HEK293T (cell line): ENCODE results near the gene CUTC.

Source experiments
- CTCF ChIA-PET: fragments of 350-600 bp; formaldehyde crosslinking; extraction: SDS; loops from one replicate; lab custom pipeline; 2021; ENCODE audit warnings: antibody characterized with exemption, inconsistent platforms; lab: Yijun Ruan, JAX
- POLR2A ChIA-PET: fragments of 350-600 bp; formaldehyde crosslinking; extraction: SDS; loops from one replicate; lab custom pipeline; 2020; ENCODE audit warnings: antibody characterized with exemption, inconsistent platforms; lab: Yijun Ruan, JAX
- DNase-seq: peaks from one replicate; pipeline ENCODE4 v3.0.0; 2012; ENCODE audit warnings: mixed read lengths; ENCODE audit errors: extremely low spot score
- ARNT ChIP-seq: fragments of 450-650 bp; IDR thresholded peaks from 2 replicates; pipeline ENCODE4 v1.6.1; 2017; ENCODE audit warnings: mild to moderate bottlenecking
- BHLHE40 ChIP-seq: fragments of 450-650 bp; IDR thresholded peaks from 2 replicates; pipeline ENCODE4 v1.6.1; 2016; ENCODE audit warnings: mild to moderate bottlenecking, moderate library complexity, borderline replicate concordance
- CTBP1 ChIP-seq: fragments of 450-650 bp; IDR thresholded peaks from 2 replicates; pipeline ENCODE4 v1.6.1; 2016; ENCODE audit warnings: borderline replicate concordance
- ELF4 ChIP-seq: fragments of 450-650 bp; IDR thresholded peaks from 2 replicates; pipeline ENCODE4 v1.6.1; 2017; ENCODE audit warnings: antibody characterized with exemption
- FOXA1 ChIP-seq: fragments of 450-650 bp; IDR thresholded peaks from 2 replicates; pipeline ENCODE4 v1.6.1; 2016; ENCODE audit warnings: mild to moderate bottlenecking
- FOXK2 ChIP-seq: fragments of 450-650 bp; IDR thresholded peaks from 2 replicates; pipeline ENCODE4 v1.6.1; 2016; ENCODE audit warnings: mild to moderate bottlenecking
- FOXM1 ChIP-seq: fragments of 450-650 bp; IDR thresholded peaks from 2 replicates; pipeline ENCODE4 v1.6.1; 2017; ENCODE audit warnings: mild to moderate bottlenecking, borderline replicate concordance
- HDGF ChIP-seq: fragments of 450-650 bp; IDR thresholded peaks from 2 replicates; pipeline ENCODE4 v1.6.1; 2017; ENCODE audit warnings: antibody characterized with exemption, borderline replicate concordance
- L3MBTL2 ChIP-seq: fragments of 450-650 bp; conservative IDR thresholded peaks from 2 replicates; pipeline ENCODE4 v1.6.1; 2016; ENCODE audit warnings: mild to moderate bottlenecking
- LEF1 ChIP-seq: fragments of 450-650 bp; IDR thresholded peaks from 2 replicates; pipeline ENCODE4 v1.6.1; 2017; ENCODE audit warnings: mild to moderate bottlenecking, borderline replicate concordance
- NFRKB ChIP-seq: fragments of 450-650 bp; IDR thresholded peaks from 2 replicates; pipeline ENCODE4 v1.6.1; 2016; ENCODE audit warnings: mild to moderate bottlenecking, moderate library complexity
- SP1 ChIP-seq: fragments of 450-650 bp; IDR thresholded peaks from 2 replicates; pipeline ENCODE4 v1.6.1; 2017
- SUZ12 ChIP-seq: fragments of 450-650 bp; IDR thresholded peaks from 2 replicates; pipeline ENCODE4 v1.6.1; 2016; ENCODE audit warnings: mild to moderate bottlenecking
- TARDBP ChIP-seq: fragments of 450-650 bp; IDR thresholded peaks from 2 replicates; pipeline ENCODE4 v1.6.1; 2016
- ZNF384 ChIP-seq: fragments of 450-650 bp; IDR thresholded peaks from 2 replicates; pipeline ENCODE4 v1.6.1; 2016
- TF ChIP-seq, protein P1 (sequence below): fragments of 450-650 bp; IDR thresholded peaks from 2 replicates; pipeline ENCODE4 v1.6.1; 2016

CUTC gene, protein sequence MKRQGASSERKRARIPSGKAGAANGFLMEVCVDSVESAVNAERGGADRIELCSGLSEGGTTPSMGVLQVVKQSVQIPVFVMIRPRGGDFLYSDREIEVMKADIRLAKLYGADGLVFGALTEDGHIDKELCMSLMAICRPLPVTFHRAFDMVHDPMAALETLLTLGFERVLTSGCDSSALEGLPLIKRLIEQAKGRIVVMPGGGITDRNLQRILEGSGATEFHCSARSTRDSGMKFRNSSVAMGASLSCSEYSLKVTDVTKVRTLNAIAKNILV

GRCh38 chr10:99732033-99732842, at the start of gene CUTC, which contains the start of gene COX15:
Gene CUTC (plus strand): TSS chr10:99732234. CDS start chr10:99732349, 115 bp downstream.
Gene COX15 (minus strand): TSS chr10:99732127. CDS start chr10:99732049, 78 bp downstream.
- no peak for TF ChIP-seq BHLHE40
- peak; percentile 77 for TF ChIP-seq L3MBTL2
- TF ChIP-seq ELF4: peak; percentile 82
- ChIA-PET POLR2A (interaction anchor here (0.6 to 3.6 kb wide), 15 partner anchors 10 to 302 kb away, joined by 3 to 32 read pairs (median 4); partner anchors contain the start of genes ENTPD7, GOT1 and SLC25A28), CTCF (interaction anchor here (0.8 to 1.8 kb wide), 6 partner anchors 8 to 258 kb away, joined by 3 to 7 read pairs (median 4); no protein-coding TSS in a partner anchor)
- DNase-seq: peak; percentile 99

GRCh38 chr10:99682752-99683151, 49.3 kb upstream of the CUTC start:
- TF ChIP-seq, protein P1, sequence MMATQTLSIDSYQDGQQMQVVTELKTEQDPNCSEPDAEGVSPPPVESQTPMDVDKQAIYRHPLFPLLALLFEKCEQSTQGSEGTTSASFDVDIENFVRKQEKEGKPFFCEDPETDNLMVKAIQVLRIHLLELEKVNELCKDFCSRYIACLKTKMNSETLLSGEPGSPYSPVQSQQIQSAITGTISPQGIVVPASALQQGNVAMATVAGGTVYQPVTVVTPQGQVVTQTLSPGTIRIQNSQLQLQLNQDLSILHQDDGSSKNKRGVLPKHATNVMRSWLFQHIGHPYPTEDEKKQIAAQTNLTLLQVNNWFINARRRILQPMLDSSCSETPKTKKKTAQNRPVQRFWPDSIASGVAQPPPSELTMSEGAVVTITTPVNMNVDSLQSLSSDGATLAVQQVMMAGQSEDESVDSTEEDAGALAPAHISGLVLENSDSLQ: no peak
- CTCF ChIA-PET: interaction anchor here (0.7 kb wide), 1 partner anchor 16 kb away, joined by 4 read pairs; no protein-coding TSS in a partner anchor
- peak; percentile 39 for DNase-seq
- POLR2A ChIA-PET: interaction anchor here (0.6 kb wide), 1 partner anchor 252 kb away, joined by 4 read pairs; the partner anchor contains the start of gene GOT1

- no peak for DNase-seq
- ChIA-PET POLR2A (no interaction called here), CTCF (no interaction called here)
Observed at GRCh38 chr10:99685597-99685967, 46.5 kb upstream of the CUTC start.

GRCh38 chr10:99689461-99689860, 42.6 kb upstream of the CUTC start:
- TF ChIP-seq BHLHE40 (no peak), L3MBTL2 (no peak), FOXK2 (no peak), NFRKB (no peak), TARDBP (no peak)
- TF ChIP-seq, protein P1: no peak
- DNase-seq: no peak
- CTCF ChIA-PET: no interaction called here
- POLR2A ChIA-PET: no interaction called here

More at GRCh38 chr10:99685597-99685967, 46.5 kb upstream of the CUTC start:
- TF ChIP-seq SUZ12 (no peak), LEF1 (no peak), BHLHE40 (no peak), FOXM1 (no peak)
- TF ChIP-seq, protein P1: no peak

DNA sequence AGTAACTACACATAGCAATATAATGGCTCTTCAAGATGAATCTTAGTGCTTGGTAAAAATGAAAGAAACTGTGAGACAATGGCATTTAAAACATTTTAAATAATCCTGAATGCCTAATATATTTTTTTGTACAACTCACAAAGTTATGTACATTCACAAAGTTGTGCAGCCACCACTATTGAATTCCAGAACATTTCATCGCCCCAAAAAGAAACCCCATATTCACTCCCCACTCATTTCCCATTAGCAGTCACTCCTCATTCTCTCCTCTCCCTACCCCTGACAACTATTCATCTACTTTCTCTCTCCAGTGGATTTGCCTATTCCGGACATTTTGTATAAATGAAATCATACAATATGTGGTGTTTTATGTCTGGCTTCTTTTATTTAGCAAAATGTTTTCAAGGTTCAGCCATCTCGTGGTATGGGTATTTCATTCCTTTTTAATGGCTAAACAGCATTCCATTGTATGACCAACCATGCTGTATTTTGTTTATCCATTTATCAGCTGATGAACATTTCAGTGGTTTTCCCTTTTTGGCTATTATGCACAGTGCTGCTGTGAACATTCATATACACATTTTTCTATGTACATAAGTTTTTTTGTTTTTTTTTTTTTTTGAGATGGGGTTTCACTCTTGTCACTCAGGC, 38.0 kb upstream of the CUTC start:
- no peak for DNase-seq
- ChIA-PET CTCF (no interaction called here), POLR2A (no interaction called here)
- TF ChIP-seq NFRKB: no peak
- TF ChIP-seq FOXM1: no peak
- TF ChIP-seq ARNT: no peak
- TF ChIP-seq BHLHE40: no peak
- no peak for TF ChIP-seq HDGF
- TF ChIP-seq LEF1: no peak
- TF ChIP-seq, protein P1: no peak
- no peak for TF ChIP-seq L3MBTL2
- no peak for TF ChIP-seq CTBP1
- no peak for TF ChIP-seq TARDBP
- TF ChIP-seq SUZ12: no peak
- no peak for TF ChIP-seq FOXA1
- no peak for TF ChIP-seq SP1
- TF ChIP-seq ZNF384: no peak

GRCh38 chr10:99695761-99696160, 36.3 kb upstream of the CUTC start:
- DNase-seq: no peak
- TF ChIP-seq ZNF384: no peak
- TF ChIP-seq ARNT: no peak
- TF ChIP-seq HDGF: no peak
- TF ChIP-seq L3MBTL2: no peak
- TF ChIP-seq CTBP1: no peak
- TF ChIP-seq FOXK2: no peak
- TF ChIP-seq, protein P1: no peak
- TF ChIP-seq NFRKB: no peak
- no peak for TF ChIP-seq ELF4
- no peak for TF ChIP-seq TARDBP
- POLR2A ChIA-PET: no interaction called here
- CTCF ChIA-PET: no interaction called here
